SK-N-MC (cell line): Measurements from ENCODE around the gene NXPE3.

Experiments
- EZH2 ChIP-seq: fragments of 200-600 bp; sonication (generic); IDR thresholded peaks from one replicate; pipeline ENCODE4 v1.6.1; 2017; ENCODE audit warnings: antibody characterized with exemption
- FOXP2 ChIP-seq: optimal IDR thresholded peaks from 2 replicates; pipeline ENCODE3; 2011; ENCODE audit warnings: mild to moderate bottlenecking, moderate library complexity; ENCODE audit not compliant: insufficient read depth; ENCODE audit errors: extremely low read length, control extremely low read depth
- POLR2AphosphoS5 ChIP-seq: IDR thresholded peaks from 2 replicates; pipeline ENCODE4 v1.6.1; 2012; ENCODE audit warnings: mild to moderate bottlenecking, low read depth, low read length, borderline replicate concordance

- TF ChIP-seq EZH2 (no peak), POLR2AphosphoS5 (no peak), FOXP2 (peak; percentile 59)
These were observed 24.3 kb downstream of the NXPE3 start for GRCh38 chr3:101803173-101803782.
